NCI-H1930 (cell line): ENCODE data around the gene WFIKKN1.

Source experiments
- DNase-seq, 2 experiments: peaks; one replicate each; lab custom pipeline; 2025; lab: John Stamatoyannopoulos, UW

WFIKKN1 gene

GRCh38 chr16:657487-657886 is 26.7 kb downstream of the WFIKKN1 start:
- DNase-seq: no peak

DNA sequence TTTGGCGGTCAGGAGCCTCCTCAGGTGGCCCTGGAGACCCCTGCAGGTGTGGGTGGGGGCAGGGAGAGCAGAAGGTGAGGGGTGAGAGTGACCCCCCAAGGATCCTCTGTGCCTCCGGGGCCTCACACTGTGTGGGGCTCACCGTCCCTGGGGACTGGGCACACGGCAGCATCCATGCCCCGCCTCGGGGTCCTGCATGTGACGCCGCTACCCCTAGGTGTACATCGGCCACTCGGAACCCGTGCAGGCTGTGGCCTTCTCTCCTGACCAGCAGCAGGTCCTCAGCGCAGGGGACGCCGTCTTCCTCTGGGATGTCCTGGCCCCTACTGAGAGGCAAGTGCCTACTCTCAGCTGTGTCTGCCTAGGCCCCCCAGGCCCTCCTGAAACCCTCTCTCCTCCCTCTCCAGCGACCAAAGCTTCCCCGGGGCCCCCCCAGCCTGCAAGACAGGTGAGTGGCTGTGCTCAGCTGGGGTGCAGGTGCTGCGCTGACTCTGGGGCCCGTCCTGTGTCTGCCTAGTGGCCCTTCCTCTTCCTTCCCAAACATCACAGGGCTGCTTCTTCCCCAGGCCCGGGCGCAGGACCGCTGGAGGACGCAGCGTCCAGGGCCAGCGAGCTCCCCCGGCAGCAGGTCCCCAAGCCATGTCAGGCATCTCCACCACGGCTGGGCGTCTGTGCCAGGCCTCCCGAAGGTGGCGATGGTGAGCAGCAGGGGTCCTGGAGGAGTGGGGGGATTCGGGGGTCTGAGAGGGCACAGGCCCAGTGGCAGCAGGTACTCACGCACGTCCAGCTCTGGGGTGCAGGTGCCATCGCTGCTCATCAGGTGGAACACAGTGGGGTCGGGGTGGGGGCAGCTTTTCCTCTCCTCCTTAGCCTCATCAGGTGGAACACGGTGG is 28.1 kb downstream of the WFIKKN1 start:
- DNase-seq: no peak

DNA sequence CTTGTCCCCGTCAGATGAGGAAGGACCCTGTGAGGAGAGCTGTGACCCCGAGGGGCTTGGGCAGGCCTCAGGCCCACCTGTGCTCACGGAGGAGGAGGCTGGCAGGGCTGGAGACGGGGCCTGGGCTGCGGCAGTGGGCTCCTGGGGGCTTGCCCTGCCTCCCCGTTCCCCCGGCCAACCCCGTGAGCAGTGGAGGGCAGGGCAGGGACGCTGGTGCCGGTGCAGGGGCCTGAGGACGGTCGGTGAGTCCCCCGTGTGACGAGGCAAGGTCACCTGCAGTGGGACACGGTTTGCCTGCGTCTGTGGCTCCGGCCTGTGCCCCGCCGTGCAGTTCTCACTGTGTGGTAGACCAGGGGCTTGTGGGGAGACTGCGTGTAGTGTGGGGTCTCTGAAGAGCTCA is 28.8 kb downstream of the WFIKKN1 start:
- no peak for DNase-seq

DNA sequence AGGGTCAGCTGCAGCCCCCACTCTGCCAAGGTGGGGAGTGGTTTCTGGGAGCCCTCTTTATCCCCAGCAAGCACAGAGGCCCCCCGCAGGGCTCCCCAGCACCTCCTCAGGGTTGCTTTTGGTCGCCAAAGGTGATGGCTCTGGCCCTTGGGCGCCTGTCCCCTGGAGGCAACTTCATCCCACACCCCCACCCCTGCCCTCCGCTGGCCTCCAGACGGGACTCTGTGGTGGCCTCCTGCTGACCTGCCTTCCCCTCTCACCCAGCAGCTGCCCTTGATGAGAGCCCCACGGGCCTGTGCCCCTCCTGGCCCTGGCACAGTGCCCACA is 29.3 kb downstream of the WFIKKN1 start:
- DNase-seq: no peak

- DNase-seq: peak; percentile 78 to 90
Measured at GRCh38 chr16:660459-661183, 29.8 kb downstream of the WFIKKN1 start.

GRCh38 chr16:661184-661821 is 30.5 kb downstream of the WFIKKN1 start:
- DNase-seq: no peak

GRCh38 chr16:662095-662494 is 31.3 kb downstream of the WFIKKN1 start:
- DNase-seq: no peak

- DNase-seq: no peak
Measured at GRCh38 chr16:662597-662996, 31.8 kb downstream of the WFIKKN1 start.

DNA sequence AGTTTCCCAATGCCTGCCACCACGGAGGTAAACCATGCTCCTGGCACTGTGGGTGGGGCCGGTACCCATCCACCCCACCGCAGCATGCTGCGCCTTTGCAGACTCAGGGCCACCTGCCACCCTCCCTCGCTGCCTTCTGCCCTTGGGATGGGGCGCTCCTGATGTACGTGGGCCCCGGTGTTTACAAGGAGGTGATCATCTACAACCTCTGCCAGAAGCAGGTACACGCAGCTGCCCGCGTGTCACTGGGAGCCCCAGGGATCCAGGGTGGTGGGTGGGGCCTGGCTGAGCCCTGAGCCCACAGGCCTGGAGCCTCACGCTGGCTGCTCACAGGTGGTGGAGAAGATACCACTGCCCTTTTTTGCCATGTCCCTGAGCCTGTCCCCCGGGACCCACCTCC is 35.8 kb downstream of the WFIKKN1 start:
- no peak for DNase-seq

GRCh38 chr16:667113-667779 is 36.5 kb downstream of the WFIKKN1 start:
- DNase-seq: no peak

- peak; percentile 83 to 94 for DNase-seq
Measured at GRCh38 chr16:667780-668518, 37.2 kb downstream of the WFIKKN1 start, which contains the start of gene RHOT2. Gene RHOT2 (plus strand): TSS chr16:668132. CDS start chr16:668200, 68 bp downstream.

GRCh38 chr16:668519-669171 is 37.9 kb downstream of the WFIKKN1 start:
- no peak for DNase-seq

GRCh38 chr16:669666-670065 is 38.9 kb downstream of the WFIKKN1 start:
- no peak for DNase-seq

- DNase-seq: no peak
Measured at GRCh38 chr16:670485-671352, 39.9 kb downstream of the WFIKKN1 start.

- no peak for DNase-seq
Measured at GRCh38 chr16:671353-672131, 40.8 kb downstream of the WFIKKN1 start.

DNA sequence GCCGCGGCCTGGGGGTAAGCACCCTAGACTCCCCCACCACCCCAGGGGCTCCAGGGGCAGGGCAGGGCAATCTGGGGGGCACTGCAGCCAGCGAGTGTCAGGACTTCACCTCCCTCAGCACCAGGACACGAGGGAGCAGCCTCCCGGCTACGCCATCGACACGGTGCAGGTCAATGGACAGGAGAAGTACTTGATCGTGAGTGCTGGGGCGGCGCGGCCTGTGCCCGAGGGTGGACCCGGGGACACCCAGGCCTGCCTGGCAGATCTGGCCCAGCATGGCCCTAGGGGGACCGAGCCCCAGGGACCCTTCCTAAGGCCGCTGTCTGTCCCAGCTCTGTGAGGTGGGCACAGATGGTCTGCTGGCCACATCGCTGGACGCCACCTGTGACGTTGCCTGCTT is 41.6 kb downstream of the WFIKKN1 start:
- no peak for DNase-seq

- no peak for DNase-seq
Measured at GRCh38 chr16:672851-673250, 42.1 kb downstream of the WFIKKN1 start.

- DNase-seq: no peak
Measured at GRCh38 chr16:673399-673991, 42.7 kb downstream of the WFIKKN1 start.
